B cell (primary cell): ENCODE results near the gene SMAP2. TPM values are rescaled to one million over a fixed set of nuclear protein-coding genes. Genes with fewer than 3 reads are reported as not detected.
"Not testable (repeated sequence)": the region's sequence is repeated elsewhere in the genome, so short reads cannot be mapped to it uniquely, and the experiment has no call there.

Experiments
- ATAC-seq: fragments of 200-7000 bp; cut with Tn5 transposase; one replicate; pipeline ENCODE4 v1.10.0; 2021; ENCODE audit warnings: low read depth, mild to moderate bottlenecking, moderate number of reproducible peaks, moderate library complexity
- CTCF ChIA-PET: fragments of 350-600 bp; sonication (Branson Sonifier 250); formaldehyde crosslinking; loops from one replicate; lab custom pipeline; 2021; ENCODE audit warnings: antibody characterized with exemption, inconsistent platforms; lab: Charles Lee
- POLR2A ChIA-PET: fragments of 350-600 bp; sonication (Branson Sonifier 250); formaldehyde crosslinking; loops from one replicate; lab custom pipeline; 2021; ENCODE audit warnings: antibody characterized with exemption; lab: Charles Lee
- DNase-seq: peaks from one replicate; pipeline ENCODE4 v3.0.0; 2013
- H2AFZ ChIP-seq: 2 replicates; pipeline ENCODE4 v1.6.1; 2012; ENCODE audit warnings: mild to moderate bottlenecking, low read depth, low read length; ENCODE audit not compliant: insufficient read depth, poor library complexity, severe bottlenecking
- H3K27ac ChIP-seq, 2 donors: 1 replicate in 1 of 2; 2 replicates in 1 of 2; pipeline ENCODE4 v1.5.1; 2012 to 2013; ENCODE audit warnings: low read length in 2 of 2, mild to moderate bottlenecking in 2 of 2, moderate library complexity in 1 of 2
- H3K27me3 ChIP-seq, 4 experiments: fragments of 200-600 bp in 1 of 4; sonication (generic) in 1 of 4; replicated peaks in 1 of 4; 1 replicate in 2 of 4; 2 replicates in 2 of 4; pipeline versions ENCODE4 v1.6.1 to v1.7.0; 2013 to 2016; ENCODE audit warnings: low read length in 3 of 4, mild to moderate bottlenecking in 2 of 4, mixed read lengths in 1 of 4, moderate library complexity in 1 of 4; ENCODE audit not compliant: insufficient read depth in 4 of 4, control insufficient read depth in 3 of 4; ENCODE audit errors: control extremely low read depth in 1 of 4
- H3K36me3 ChIP-seq, 2 experiments: replicated peaks in 1 of 2; 1 replicate in 1 of 2; 2 replicates in 1 of 2; pipeline versions ENCODE4 v1.6.1 to v1.7.1; 2013; ENCODE audit warnings: low read length in 1 of 2; ENCODE audit not compliant: insufficient read depth in 2 of 2, control insufficient read depth in 1 of 2; ENCODE audit errors: control extremely low read depth in 1 of 2, extremely low read depth in 1 of 2
- H3K4me1 ChIP-seq, 2 donors: fragments of 200-600 bp in 1 of 2; sonication (generic) in 1 of 2; 1 replicate in 1 of 2; 2 replicates in 1 of 2; pipeline versions ENCODE4 v1.5.1 to v1.6.1; 2013 to 2017; ENCODE audit warnings: low read length in 2 of 2; ENCODE audit not compliant: control insufficient read depth in 2 of 2, insufficient read depth in 2 of 2
- H3K4me2 ChIP-seq: replicated peaks from 2 replicates; pipeline ENCODE3; 2012; ENCODE audit warnings: mild to moderate bottlenecking, low read depth, low read length; ENCODE audit not compliant: poor library complexity, severe bottlenecking
- H3K4me3 ChIP-seq, 5 experiments: fragments of 200-600 bp in 1 of 5; sonication (generic) in 1 of 5; 1 replicate in 3 of 5; 2 replicates in 2 of 5; pipeline versions ENCODE4 v1.5.1 to v1.7.0; 2011 to 2016; ENCODE audit warnings: low read length in 4 of 5, mild to moderate bottlenecking in 4 of 5, low read depth in 2 of 5, control low read depth in 1 of 5, moderate library complexity in 1 of 5; ENCODE audit not compliant: insufficient read depth in 1 of 5; ENCODE audit errors: control extremely low read depth in 1 of 5, extremely low read depth in 1 of 5
- H3K79me2 ChIP-seq: fragments of 200-600 bp; sonication (generic); one replicate; pipeline ENCODE4 v1.6.0; 2016; ENCODE audit warnings: low read length; ENCODE audit not compliant: control insufficient read depth, insufficient read depth
- H3K9ac ChIP-seq: fragments of 200-600 bp; sonication (generic); 2 replicates; pipeline ENCODE4 v1.6.1; 2017; ENCODE audit warnings: mild to moderate bottlenecking, low read length, moderate library complexity
- H3K9me3 ChIP-seq, 3 donors: one replicate each; pipeline versions ENCODE4 v1.6.1 to v1.7.1; 2013; ENCODE audit warnings: low read length in 2 of 3; ENCODE audit not compliant: control insufficient read depth in 2 of 3, insufficient read depth in 1 of 3; ENCODE audit errors: control extremely low read depth in 1 of 3
- H4K20me1 ChIP-seq: 2 replicates; pipeline ENCODE4 v1.6.0; 2012; ENCODE audit warnings: mild to moderate bottlenecking, low read length; ENCODE audit not compliant: insufficient read depth, control insufficient read depth, poor library complexity, severe bottlenecking
- H3K27ac Mint-ChIP-seq: one replicate; pipeline ENCODE4 v1.8.0; 2021; ENCODE audit warnings: mixed read lengths
- H3K27me3 Mint-ChIP-seq: one replicate; pipeline ENCODE4 v1.8.0; 2021; ENCODE audit warnings: mixed read lengths
- H3K4me1 Mint-ChIP-seq: one replicate; pipeline ENCODE4 v1.8.0; 2021; ENCODE audit warnings: mixed read lengths
- H3K4me3 Mint-ChIP-seq: one replicate; pipeline ENCODE4 v1.8.0; 2021; ENCODE audit warnings: mixed read lengths
- H3K9me3 Mint-ChIP-seq: one replicate; pipeline ENCODE4 v1.8.0; 2022; ENCODE audit warnings: mixed read lengths; ENCODE audit not compliant: insufficient read depth
- EZH2 ChIP-seq: IDR thresholded peaks from 2 replicates; pipeline ENCODE4 v1.6.1; 2012; ENCODE audit warnings: borderline replicate concordance, low read depth, mild to moderate bottlenecking, moderate library complexity, low read length; ENCODE audit not compliant: insufficient read depth, poor library complexity, severe bottlenecking
- WGBS: methylation state at CpG from one replicate; pipeline ENCODE4 v1.1.5; 2013; ENCODE audit warnings: missing lambda C conversion rate; ENCODE audit not compliant: insufficient coverage; 5-methylcytosine and 5-hydroxymethylcytosine counted together
- intact Hi-C: fragments of 100-400 bp; cut with micrococcal nuclease; formaldehyde crosslinking; loops from one replicate; pipeline ENCODE4 v1.10.0; 2022
- polyA plus RNA-seq: library from polyadenylated mRNA; depleted of rRNA; stranded (reverse); fragments of >200 nt; gene quantifications from 2 replicates; pipeline ENCODE4 v1.2.3, GENCODE V29; 2012
- total RNA-seq, 2 donors: library from RNA; stranded (reverse); fragments of 120-200 nt in 1 of 2; gene quantifications; 1 replicate in 1 of 2; 2 replicates in 1 of 2; pipeline versions ENCODE4 v1.2.3 to v1.2.4, GENCODE V29; 2013 to 2022
- TF ChIP-seq, protein P1 (sequence below): fragments of 200-600 bp; IDR thresholded peaks from one replicate; pipeline ENCODE4 v1.8.0; 2022; ENCODE audit warnings: antibody characterized with exemption, mild to moderate bottlenecking

The SMAP2 gene
- total and polyA plus RNA-seq, 2 donors (not counting 1 experiment from before 2014, with no cell fraction given) = 275 to 305 TPM

- Histone ChIP-seq H3K9me3 (no peaks in the 10 kb centered on the region), H2AFZ (no peak overlapping the region), H3K27ac (peak overlapping the region; percentile 99 to 100), H3K36me3 (peaks cover 0 to 51% of the 10 kb centered on the region in 2 experiments), H4K20me1 (no peaks in the 10 kb centered on the region), H3K4me3 (peak overlapping the region; percentile 30 to 58 (median 31)), H3K4me1 (peaks cover 94 to 98% of the 10 kb centered on the region in 2 donors), H3K27me3 (no peaks in the 10 kb centered on the region), H3K4me2 (peak overlapping the region; percentile 79), H3K79me2 (peaks cover 88% of the 10 kb centered on the region), H3K9ac (peak overlapping the region; percentile 81)
- H3K4me3 Mint-ChIP-seq = peak overlapping the region; percentile 87
- peak overlapping the region; percentile 97 for H3K27ac Mint-ChIP-seq
- TF ChIP-seq, protein P1, sequence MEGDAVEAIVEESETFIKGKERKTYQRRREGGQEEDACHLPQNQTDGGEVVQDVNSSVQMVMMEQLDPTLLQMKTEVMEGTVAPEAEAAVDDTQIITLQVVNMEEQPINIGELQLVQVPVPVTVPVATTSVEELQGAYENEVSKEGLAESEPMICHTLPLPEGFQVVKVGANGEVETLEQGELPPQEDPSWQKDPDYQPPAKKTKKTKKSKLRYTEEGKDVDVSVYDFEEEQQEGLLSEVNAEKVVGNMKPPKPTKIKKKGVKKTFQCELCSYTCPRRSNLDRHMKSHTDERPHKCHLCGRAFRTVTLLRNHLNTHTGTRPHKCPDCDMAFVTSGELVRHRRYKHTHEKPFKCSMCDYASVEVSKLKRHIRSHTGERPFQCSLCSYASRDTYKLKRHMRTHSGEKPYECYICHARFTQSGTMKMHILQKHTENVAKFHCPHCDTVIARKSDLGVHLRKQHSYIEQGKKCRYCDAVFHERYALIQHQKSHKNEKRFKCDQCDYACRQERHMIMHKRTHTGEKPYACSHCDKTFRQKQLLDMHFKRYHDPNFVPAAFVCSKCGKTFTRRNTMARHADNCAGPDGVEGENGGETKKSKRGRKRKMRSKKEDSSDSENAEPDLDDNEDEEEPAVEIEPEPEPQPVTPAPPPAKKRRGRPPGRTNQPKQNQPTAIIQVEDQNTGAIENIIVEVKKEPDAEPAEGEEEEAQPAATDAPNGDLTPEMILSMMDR = no peak
- no peak for TF ChIP-seq EZH2
- intact Hi-C loops = loop anchor here (1.0 to 10.0 kb wide), 3 partner anchors 11 to 308 kb away; partner anchors contain the start of gene NFYC
- H3K4me1 Mint-ChIP-seq = peaks cover 91% of the 10 kb centered on the region
- H3K9me3 Mint-ChIP-seq = no peaks in the 10 kb centered on the region
- WGBS = 21% methylated on average over 7 of the region's 9 CpGs
- ATAC-seq (no peak), DNase-seq (no peak)
- ChIA-PET CTCF (interaction anchor here (0.9 to 12.8 kb wide), 15 partner anchors 6 to 354 kb away, joined by 3 to 128 read pairs (median 10); partner anchors contain the start of genes COL9A2 and SMAP2), POLR2A (interaction anchor here (0.6 to 7.6 kb wide), 5 partner anchors 10 to 382 kb away, joined by 3 to 90 read pairs (median 16); partner anchors contain the start of gene SMAP2)
- H3K27me3 Mint-ChIP-seq = no peaks in the 10 kb centered on the region
Measured at GRCh38 chr1:40386796-40387195, 13.3 kb downstream of the SMAP2 start.

DNA sequence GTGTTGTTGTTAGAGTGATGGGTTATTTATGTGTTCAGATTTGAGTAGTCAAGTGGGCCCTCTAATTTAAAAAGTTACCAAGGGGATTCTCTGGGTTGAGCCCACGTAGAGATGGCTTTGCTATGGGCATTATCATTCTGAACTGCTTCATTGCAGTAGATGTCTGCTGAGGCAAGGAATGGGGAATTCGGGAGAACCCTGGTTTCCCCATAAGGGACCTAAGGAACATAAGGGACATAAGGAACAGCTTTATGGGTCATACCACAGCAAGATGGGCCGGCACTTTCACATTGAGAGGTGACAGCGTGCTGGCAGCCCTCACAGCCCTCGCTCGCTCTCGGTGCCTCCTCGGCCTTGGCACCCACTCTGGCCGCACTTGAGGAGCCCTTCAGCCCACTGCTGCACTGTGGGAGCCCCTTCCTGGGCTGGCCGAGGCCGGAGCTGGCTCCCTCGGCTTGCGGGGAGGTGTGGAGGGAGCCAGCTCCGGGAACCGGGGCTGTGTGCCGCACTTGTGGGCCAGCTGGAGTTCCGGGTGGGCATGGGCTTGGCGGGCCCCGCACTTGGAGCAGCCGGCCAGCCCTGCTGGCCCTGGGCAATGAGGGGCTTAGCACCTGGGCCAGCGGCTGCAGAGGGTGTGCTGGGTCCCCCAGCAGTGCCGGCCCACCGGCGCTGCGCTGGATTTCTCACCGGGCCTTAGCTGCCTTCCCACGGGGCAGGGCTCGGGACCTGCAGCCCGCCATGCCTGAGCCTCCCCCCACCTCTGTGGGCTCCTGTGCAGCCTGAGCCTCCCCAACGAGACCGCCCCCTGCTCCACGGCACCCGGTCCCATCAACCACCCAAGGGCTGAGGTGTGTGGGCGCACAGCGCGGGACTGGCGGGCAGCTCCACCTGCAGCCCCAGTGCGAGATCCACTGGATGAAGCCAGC, 14.1 kb downstream of the SMAP2 start:
- peak overlapping the region; percentile 87 for H3K4me3 Mint-ChIP-seq
- H2AFZ ChIP-seq, H3K9me3 Mint-ChIP-seq, H4K20me1 ChIP-seq, H3K9me3 ChIP-seq, ATAC-seq, H3K27me3 Mint-ChIP-seq, DNase-seq, H3K27me3 ChIP-seq: not testable (repeated sequence)
- POLR2A ChIA-PET = interaction anchor here (1.0 to 7.6 kb wide), 4 partner anchors 9 to 17 kb away, joined by 3 to 90 read pairs (median 14); partner anchors contain the start of gene SMAP2
- Histone ChIP-seq H3K4me1 (peaks cover 94 to 98% of the 10 kb centered on the region in 2 donors), H3K36me3 (peaks cover 0 to 46% of the 10 kb centered on the region in 2 experiments), H3K4me3 (peak overlapping the region in 2 of 5 experiments; percentile 30 to 58), H3K4me2 (peak overlapping the region; percentile 79), H3K27ac (peak overlapping the region; percentile 99 to 100), H3K79me2 (peaks cover 88% of the 10 kb centered on the region), H3K9ac (peak overlapping the region; percentile 81)
- intact Hi-C loops = loop anchor here (2.0 to 10.0 kb wide), 2 partner anchors 25 to 307 kb away; partner anchors contain the start of gene NFYC
- peak overlapping the region; percentile 97 for H3K27ac Mint-ChIP-seq
- 84% methylated on average over 29 of the region's 38 CpGs for WGBS
- CTCF ChIA-PET = interaction anchor here (0.7 to 12.8 kb wide), 12 partner anchors 6 to 355 kb away, joined by 3 to 128 read pairs (median 18); partner anchors contain the start of gene SMAP2
- peaks cover 91% of the 10 kb centered on the region for H3K4me1 Mint-ChIP-seq
